Lower leg skin (tissue), 3 donors: ENCODE data around the gene CPVL.

Experiments
- CTCF ChIP-seq, 3 donors: fragments of 450-650 bp; IDR thresholded peaks; one replicate each; pipeline ENCODE4 v1.5.1; 2016; ENCODE audit warnings: antibody characterized with exemption in 3 of 3, mild to moderate bottlenecking in 3 of 3, moderate library complexity in 2 of 3
- POLR2A ChIP-seq, 2 donors: fragments of 450-650 bp; IDR thresholded peaks; one replicate each; pipeline ENCODE4 v1.6.1; 2016 to 2017; ENCODE audit warnings: antibody characterized with exemption in 2 of 2, mild to moderate bottlenecking in 1 of 2, moderate library complexity in 1 of 2

- TF ChIP-seq POLR2A (IDR thresholded peaks at IDR 0.05) = no peak
- TF ChIP-seq CTCF (IDR thresholded peaks at IDR 0.05) = no peak
Observed at GRCh38 chr7:28992798-28993197, 153.5 kb downstream of the CPVL start.
